ENCODE data around the gene CD47. TPM values are rescaled to one million over a fixed set of nuclear protein-coding genes. Genes with fewer than 3 reads are reported as not detected.
A peak's percentile ranks its signal among the peaks of the same experiment; 100 is the strongest.

Gene CD47
- total RNA-seq, 1 experiment from 2014 or later: 89.7 TPM

GRCh38 chr3:108001457-108001856 is 89.4 kb downstream of the CD47 start:
- DNase-seq (ENCODE audit: low read depth, low spot score): no peak
- POLR2A ChIA-PET: no interaction called here

GRCh38 chr3:107999215-107999775 is 91.5 kb downstream of the CD47 start:
- POLR2A ChIA-PET: interaction anchor here (0.6 kb wide), 1 partner anchor 18 kb away, joined by 6 read pairs; no protein-coding TSS in a partner anchor
- ATAC-seq (peak; percentile 87), DNase-seq (ENCODE audit: low read depth, low spot score) (no peak)
- no TSS peak for BruUV-seq (replicated peaks)
- in situ Hi-C loops (cut with HindIII; ENCODE audit: low pct_unique_long_range_greater_than_20kb, low sequenced_read_pairs) (no loop called here), intact Hi-C loops (cut with micrococcal nuclease; ENCODE audit: unreplicated experiment) (no loop called here)
- CTCF ChIA-PET: no interaction called here
- Histone ChIP-seq H3K9me3 (ENCODE audit: control insufficient read depth, insufficient read depth, low read depth, low read length) (no peaks in the 10 kb centered on the region), H3K36me3 (ENCODE audit: control insufficient read depth, insufficient read depth, low read length) (no peaks in the 10 kb centered on the region), H3K27ac (ENCODE audit: low read length) (no peak overlapping the region; the same call in 1 of the 2 replicates), H3K4me3 (ENCODE audit: low read depth in 2 of 2, low read length in 2 of 2) (no peak overlapping the region), H3K4me1 (ENCODE audit: control insufficient read depth, insufficient read depth, low read length) (peaks cover 5% of the 10 kb centered on the region; the same call in 1 of the 2 replicates), H3K27me3 (ENCODE audit: control insufficient read depth, insufficient read depth, low read length) (peaks cover 2% of the 10 kb centered on the region; the same call in 1 of the 2 replicates)
- TF ChIP-seq REST (IDR thresholded peaks at IDR 0.05; ENCODE audit: insufficient read depth in 1 of 2, low read depth in 2 of 2, low read length in 1 of 2): no peak
- TF ChIP-seq CTCF (IDR thresholded peaks at IDR 0.05): no peak
- TF ChIP-seq POLR2AphosphoS5 (IDR thresholded peaks at IDR 0.05; ENCODE audit: low read depth, low read length): no peak
- TF ChIP-seq TCF7L2 (IDR thresholded peaks at IDR 0.05; ENCODE audit: low read depth, low read length): no peak
- no peak for TF ChIP-seq SIN3A (IDR thresholded peaks at IDR 0.05; ENCODE audit: borderline replicate concordance, insufficient read depth, low read depth, low read length)

More at GRCh38 chr3:108001457-108001856, 89.4 kb downstream of the CD47 start:
- in situ Hi-C loops (cut with HindIII; ENCODE audit: low pct_unique_long_range_greater_than_20kb, low sequenced_read_pairs) (no loop called here), intact Hi-C loops (cut with micrococcal nuclease; ENCODE audit: unreplicated experiment) (no loop called here)
- no peak for TF ChIP-seq TCF7L2 (IDR thresholded peaks at IDR 0.05; ENCODE audit: low read depth, low read length)
- TF ChIP-seq SIN3A (IDR thresholded peaks at IDR 0.05; ENCODE audit: borderline replicate concordance, insufficient read depth, low read depth, low read length): no peak
- no peak for TF ChIP-seq POLR2AphosphoS5 (IDR thresholded peaks at IDR 0.05; ENCODE audit: low read depth, low read length)
- no peak for TF ChIP-seq REST (IDR thresholded peaks at IDR 0.05; ENCODE audit: insufficient read depth in 1 of 2, low read depth in 2 of 2, low read length in 1 of 2)
- no peak for TF ChIP-seq CTCF (IDR thresholded peaks at IDR 0.05)
- BruUV-seq (replicated peaks): no TSS peak
- H3K9me3 ChIP-seq (ENCODE audit: control insufficient read depth, insufficient read depth, low read depth, low read length): no peaks in the 10 kb centered on the region
- CTCF ChIA-PET: no interaction called here
- H3K4me1 ChIP-seq (ENCODE audit: control insufficient read depth, insufficient read depth, low read length): peaks cover 8% of the 10 kb centered on the region
- no peaks in the 10 kb centered on the region for H3K27me3 ChIP-seq (ENCODE audit: control insufficient read depth, insufficient read depth, low read length)
- no peak overlapping the region for H3K4me3 ChIP-seq (ENCODE audit: low read depth in 2 of 2, low read length in 2 of 2)
- no peak overlapping the region for H3K27ac ChIP-seq (ENCODE audit: low read length)
- ATAC-seq: no peak
- H3K36me3 ChIP-seq (ENCODE audit: control insufficient read depth, insufficient read depth, low read length): no peaks in the 10 kb centered on the region

Measured in Panc1 (cell line).